Endothelial cell of umbilical vein (primary cell): ENCODE data around the gene SAPCD2. TPM values are rescaled to one million over a fixed set of nuclear protein-coding genes. Genes with fewer than 3 reads are reported as not detected.

Experiments
- BruUV-seq: library from RNA; stranded (reverse); fragments of 400-500 nt; replicated peaks from 2 replicates; lab custom pipeline; 2021; lab: Mats Ljungman, UMichigan
- CTCF ChIA-PET: fragments of 300-600, 350-600 bp; sonication (Branson Sonifier 250); formaldehyde crosslinking; loops from one replicate; lab custom pipeline; 2021; ENCODE audit warnings: antibody characterized with exemption, inconsistent platforms; lab: Charles Lee
- POLR2A ChIA-PET: fragments of 300-600, 350-600 bp; sonication (Branson Sonifier 250); formaldehyde crosslinking; loops from one replicate; lab custom pipeline; 2021; ENCODE audit warnings: antibody characterized with exemption, inconsistent platforms; lab: Charles Lee
- DNase-seq: peaks from one replicate; pipeline ENCODE4 v3.0.0-alpha.2; 2011; ENCODE audit warnings: low read depth, low spot score
- FAIRE-seq: peaks from 2 replicates; lab custom pipeline; 2011; peaks lifted over from hg19 to GRCh38; lab: Jason Lieb, UNC
- H2AFZ ChIP-seq: 2 replicates; pipeline ENCODE4 v1.6.0; 2012; ENCODE audit warnings: low read depth, low read length, control low read depth, inconsistent platforms
- H3K27ac ChIP-seq: 2 replicates; pipeline ENCODE4 v1.5.1; 2011; ENCODE audit warnings: low read depth, mild to moderate bottlenecking, control low read depth, low read length, moderate library complexity; ENCODE audit not compliant: insufficient read depth
- H3K27me3 ChIP-seq, 2 experiments: 2 replicates each; pipeline versions ENCODE4 v1.6.0 to v1.6.1; 2011; ENCODE audit warnings: low read length in 2 of 2, mixed read lengths in 1 of 2; ENCODE audit not compliant: control insufficient read depth in 2 of 2, insufficient read depth in 2 of 2
- H3K36me3 ChIP-seq, 2 experiments: 2 replicates in 1 of 2; 3 replicates in 1 of 2; pipeline ENCODE4 v1.5.1; 2011; ENCODE audit warnings: low read length in 2 of 2, mild to moderate bottlenecking in 1 of 2, moderate library complexity in 1 of 2; ENCODE audit not compliant: control insufficient read depth in 2 of 2, insufficient read depth in 2 of 2; ENCODE audit errors: extremely low read depth in 1 of 2
- H3K4me1 ChIP-seq: 3 replicates; pipeline ENCODE4 v1.5.1; 2011; ENCODE audit warnings: mild to moderate bottlenecking, low read length; ENCODE audit not compliant: control insufficient read depth, insufficient read depth; ENCODE audit errors: extremely low read depth
- H3K4me2 ChIP-seq: 2 replicates; pipeline ENCODE4 v1.6.1; 2011; ENCODE audit warnings: low read length, control low read depth, mixed read lengths; ENCODE audit not compliant: insufficient read depth
- H3K4me3 ChIP-seq, 3 experiments: fragments of 200-600 bp in 1 of 3; sonication (generic), shearing (Covaris generic) in 1 of 3; replicated peaks in 1 of 3; 2 replicates each; pipeline ENCODE4 v1.5.1; 2011 to 2016; ENCODE audit warnings: control low read depth in 3 of 3, low read length in 3 of 3, mild to moderate bottlenecking in 2 of 3, inconsistent platforms in 1 of 3, low read depth in 1 of 3, moderate library complexity in 1 of 3; ENCODE audit not compliant: insufficient read depth in 1 of 3
- H3K79me2 ChIP-seq: 2 replicates; pipeline ENCODE4 v1.6.0; 2012; ENCODE audit warnings: low read length, inconsistent platforms; ENCODE audit not compliant: control insufficient read depth, insufficient read depth
- H3K9ac ChIP-seq: replicated peaks from 2 replicates; pipeline ENCODE3; 2011; ENCODE audit warnings: low read length, control low read depth; ENCODE audit not compliant: insufficient read depth; ENCODE audit errors: extremely low read depth
- H3K9me1 ChIP-seq: replicated peaks from 3 replicates; pipeline ENCODE4 v1.6.0; 2011; ENCODE audit warnings: mild to moderate bottlenecking, low read length; ENCODE audit not compliant: control insufficient read depth, insufficient read depth; ENCODE audit errors: extremely low read depth
- H3K9me3 ChIP-seq: replicated peaks from 2 replicates; pipeline ENCODE4 v1.5.1; 2012; ENCODE audit warnings: low read length, inconsistent platforms; ENCODE audit not compliant: control insufficient read depth, insufficient read depth
- H4K20me1 ChIP-seq: replicated peaks from 2 replicates; pipeline ENCODE3; 2011; ENCODE audit warnings: mild to moderate bottlenecking, low read length; ENCODE audit not compliant: control insufficient read depth, insufficient read depth; ENCODE audit errors: extremely low read depth
- EZH2 ChIP-seq: IDR thresholded peaks from 2 replicates; pipeline ENCODE4 v1.6.1; 2012; ENCODE audit warnings: borderline replicate concordance, low read depth, mild to moderate bottlenecking, moderate library complexity, low read length, inconsistent platforms; ENCODE audit not compliant: severe bottlenecking
- FOS ChIP-seq: IDR thresholded peaks from 2 replicates; pipeline ENCODE4 v1.6.1; 2011; ENCODE audit warnings: mild to moderate bottlenecking, low read length, moderate library complexity, borderline replicate concordance; ENCODE audit not compliant: insufficient read depth
- GATA2 ChIP-seq: IDR thresholded peaks from 2 replicates; pipeline ENCODE4 v1.7.0; 2011; ENCODE audit warnings: low read depth, mild to moderate bottlenecking, moderate library complexity, mixed read lengths, low read length; ENCODE audit not compliant: insufficient read length, insufficient read depth
- JUN ChIP-seq: IDR thresholded peaks from 2 replicates; pipeline ENCODE4 v1.6.1; 2011; ENCODE audit warnings: borderline replicate concordance, low read depth; ENCODE audit not compliant: insufficient read length, insufficient read depth
- MYC ChIP-seq: IDR thresholded peaks from one replicate; pipeline ENCODE4 v1.6.1; 2011; ENCODE audit warnings: mild to moderate bottlenecking, low read depth, low read length
- POLR2A ChIP-seq: IDR thresholded peaks from 2 replicates; pipeline ENCODE4 v1.6.1; 2012; ENCODE audit warnings: low read depth, mild to moderate bottlenecking, control low read depth, low read length
- POLR2AphosphoS5 ChIP-seq: IDR thresholded peaks from 2 replicates; pipeline ENCODE4 v1.6.1; 2012; ENCODE audit warnings: low read depth, mild to moderate bottlenecking, control low read depth, low read length, moderate library complexity; ENCODE audit not compliant: insufficient read depth
- dilution Hi-C: fragments of 300-500 bp; cut with MboI; formaldehyde crosslinking; loops from one replicate; pipeline ENCODE4 v1.15.0; 2019; ENCODE audit warnings: low sequenced_read_pairs; ENCODE audit not compliant: extremely low pct_ligation_motif_present
- intact Hi-C: fragments of 100-400 bp; cut with micrococcal nuclease; formaldehyde crosslinking; loops from one replicate; pipeline ENCODE4 v1.10.0; 2022
- polyA plus RNA-seq, 4 experiments: library from polyadenylated mRNA; depleted of rRNA in 3 of 4; stranded (reverse) in 3 of 4; unstranded in 1 of 4; fragments of >200 nt; gene quantifications; 2 replicates each; pipeline versions ENCODE4 v1.2.1 to v1.2.3, GENCODE V29; 2011 to 2012; ENCODE audit warnings: missing spikeins in 1 of 4
- total RNA-seq: library from RNA; stranded (reverse); gene quantifications from 2 replicates; pipeline ENCODE4 v1.2.3, GENCODE V29; 2021
- TF ChIP-seq, protein P1 (sequence below), 2 donors: IDR thresholded peaks; 1 replicate in 1 of 2; 2 replicates in 1 of 2; pipeline ENCODE4 v1.5.1; 2011; ENCODE audit warnings: low read length in 2 of 2, mild to moderate bottlenecking in 2 of 2, moderate library complexity in 2 of 2, control low read depth in 1 of 2, inconsistent platforms in 1 of 2, low read depth in 1 of 2; ENCODE audit not compliant: insufficient read depth in 1 of 2; ENCODE audit errors: extremely low read depth in 1 of 2
- TF ChIP-seq, protein P2 (sequence below): IDR thresholded peaks from 2 replicates; pipeline ENCODE4 v1.6.1; 2011; ENCODE audit not compliant: insufficient read depth, insufficient read length

Gene SAPCD2
- total and polyA plus RNA-seq, 2 donors (not counting 3 experiments of a cell fraction or from before 2014, with no cell fraction given): 11.5 to 27.8 TPM

DNA sequence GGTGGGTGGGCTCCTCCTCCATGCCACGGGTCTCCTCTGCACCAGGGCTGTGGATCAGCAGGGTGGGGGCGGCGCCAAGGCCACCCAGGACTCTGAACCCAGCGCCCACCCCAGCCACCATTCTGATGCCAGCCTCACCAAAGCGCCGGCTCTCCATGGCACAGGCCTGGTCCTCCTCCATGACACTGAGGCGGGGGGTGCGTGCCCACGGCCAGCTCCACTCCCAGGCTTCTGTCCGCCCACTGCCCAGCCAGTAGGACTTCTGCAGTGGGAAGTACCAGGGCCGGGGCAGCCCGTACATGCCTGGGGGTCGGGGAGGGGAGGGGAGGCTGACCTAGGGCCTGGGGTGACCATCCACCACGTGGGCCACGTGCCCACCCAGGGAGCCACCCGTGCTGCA is 53.9 kb downstream of the SAPCD2 start:
- H3K79me2 ChIP-seq: no peaks in the 10 kb centered on the region
- H3K27me3 ChIP-seq: no peaks in the 10 kb centered on the region
- CTCF ChIA-PET: interaction anchor here (1.6 to 2.0 kb wide), 2 partner anchors 13 kb away, joined by 5 to 10 read pairs; no protein-coding TSS in a partner anchor
- H3K4me2 ChIP-seq: no peak overlapping the region
- H3K9me1 ChIP-seq: no peaks in the 10 kb centered on the region
- no peak overlapping the region for H3K9ac ChIP-seq
- no peaks in the 10 kb centered on the region for H3K36me3 ChIP-seq
- H2AFZ ChIP-seq: no peak overlapping the region
- intact Hi-C loops (no loop called here), dilution Hi-C loops (no loop called here)
- H4K20me1 ChIP-seq: no peaks in the 10 kb centered on the region
- no peak overlapping the region for H3K4me3 ChIP-seq
- no peak overlapping the region for H3K27ac ChIP-seq
- FAIRE-seq: no peak
- no peaks in the 10 kb centered on the region for H3K4me1 ChIP-seq
- no peaks in the 10 kb centered on the region for H3K9me3 ChIP-seq
- POLR2A ChIA-PET: no interaction called here
- no peak for TF ChIP-seq FOS
- TF ChIP-seq EZH2: no peak
- no peak for TF ChIP-seq POLR2AphosphoS5
- TF ChIP-seq JUN: no peak
- TF ChIP-seq GATA2: no peak
- TF ChIP-seq MYC: no peak
- TF ChIP-seq, protein P1, sequence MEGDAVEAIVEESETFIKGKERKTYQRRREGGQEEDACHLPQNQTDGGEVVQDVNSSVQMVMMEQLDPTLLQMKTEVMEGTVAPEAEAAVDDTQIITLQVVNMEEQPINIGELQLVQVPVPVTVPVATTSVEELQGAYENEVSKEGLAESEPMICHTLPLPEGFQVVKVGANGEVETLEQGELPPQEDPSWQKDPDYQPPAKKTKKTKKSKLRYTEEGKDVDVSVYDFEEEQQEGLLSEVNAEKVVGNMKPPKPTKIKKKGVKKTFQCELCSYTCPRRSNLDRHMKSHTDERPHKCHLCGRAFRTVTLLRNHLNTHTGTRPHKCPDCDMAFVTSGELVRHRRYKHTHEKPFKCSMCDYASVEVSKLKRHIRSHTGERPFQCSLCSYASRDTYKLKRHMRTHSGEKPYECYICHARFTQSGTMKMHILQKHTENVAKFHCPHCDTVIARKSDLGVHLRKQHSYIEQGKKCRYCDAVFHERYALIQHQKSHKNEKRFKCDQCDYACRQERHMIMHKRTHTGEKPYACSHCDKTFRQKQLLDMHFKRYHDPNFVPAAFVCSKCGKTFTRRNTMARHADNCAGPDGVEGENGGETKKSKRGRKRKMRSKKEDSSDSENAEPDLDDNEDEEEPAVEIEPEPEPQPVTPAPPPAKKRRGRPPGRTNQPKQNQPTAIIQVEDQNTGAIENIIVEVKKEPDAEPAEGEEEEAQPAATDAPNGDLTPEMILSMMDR (IDR thresholded peaks at IDR 0.05; ENCODE audit: extremely low read depth in 1 of 2, insufficient read depth in 1 of 2, low read depth in 1 of 2, low read length in 2 of 2): no peak
- TF ChIP-seq POLR2A: no peak
- TF ChIP-seq, protein P2, sequence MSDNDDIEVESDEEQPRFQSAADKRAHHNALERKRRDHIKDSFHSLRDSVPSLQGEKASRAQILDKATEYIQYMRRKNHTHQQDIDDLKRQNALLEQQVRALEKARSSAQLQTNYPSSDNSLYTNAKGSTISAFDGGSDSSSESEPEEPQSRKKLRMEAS: no peak
- DNase-seq: no peak
- no TSS peak for BruUV-seq
